HepG2 (cell line): ENCODE data around the gene TJAP1. TPM values are rescaled to one million over a fixed set of nuclear protein-coding genes. Genes with fewer than 3 reads are reported as not detected.

ENCODE experiments used
- BRD4 ChIP-seq: sonication (generic); formaldehyde crosslinking; IDR thresholded peaks from 2 replicates; pipeline ENCODE4 v1.4.0; 2020; ENCODE audit warnings: missing genetic modification reagents
- EP300 ChIP-seq, 3 experiments: sonication (generic) in 1 of 3; formaldehyde crosslinking in 1 of 3; IDR thresholded peaks; 2 replicates each; pipeline versions ENCODE4 v1.5.1 to v1.6.1; 2011 to 2020; ENCODE audit warnings: low read depth in 2 of 3, low read length in 2 of 3, borderline replicate concordance in 1 of 3, improper control_type of control experiment in 1 of 3, mild to moderate bottlenecking in 1 of 3, missing genetic modification reagents in 1 of 3, moderate library complexity in 1 of 3
- ERF ChIP-seq: IDR thresholded peaks from 2 replicates; pipeline ENCODE4 v1.6.1; 2018; ENCODE audit warnings: missing biosample characterization, missing genetic modification reagents
- FOSL2 ChIP-seq: sonication (generic); formaldehyde crosslinking; IDR thresholded peaks from 2 replicates; pipeline ENCODE4 v1.4.0; 2020; ENCODE audit warnings: missing genetic modification reagents
- IRF2 ChIP-seq: IDR thresholded peaks from 2 replicates; pipeline ENCODE4 v1.6.1; 2018; ENCODE audit warnings: missing genetic modification reagents, missing compliant biosample characterization
- JARID2 ChIP-seq: sonication (generic); formaldehyde crosslinking; IDR thresholded peaks from 2 replicates; pipeline ENCODE4 v1.8.1; 2023; ENCODE audit warnings: missing genetic modification reagents, inconsistent platforms; ENCODE audit not compliant: insufficient replicate concordance
- JUNB ChIP-seq: sonication (generic); formaldehyde crosslinking; IDR thresholded peaks from 2 replicates; pipeline ENCODE4 v1.8.0; 2022; ENCODE audit warnings: missing genetic modification reagents, mild to moderate bottlenecking, borderline replicate concordance
- KAT7 ChIP-seq: IDR thresholded peaks from 2 replicates; pipeline ENCODE4 v1.6.1; 2018; ENCODE audit warnings: borderline replicate concordance, missing compliant biosample characterization
- KDM2A ChIP-seq: sonication (generic); formaldehyde crosslinking; IDR thresholded peaks from 2 replicates; pipeline ENCODE4 v1.4.0; 2020; ENCODE audit warnings: low read depth, missing genetic modification reagents, borderline replicate concordance
- NR2F1 ChIP-seq, 2 experiments: fragments of 450-650 bp in 1 of 2; formaldehyde crosslinking in 1 of 2; IDR thresholded peaks; 2 replicates each; pipeline versions ENCODE4 v1.5.0 to v1.6.1; 2016 to 2020; ENCODE audit warnings: mild to moderate bottlenecking in 1 of 2, missing compliant biosample characterization in 1 of 2, missing genetic modification reagents in 1 of 2, moderate library complexity in 1 of 2
- REPIN1 ChIP-seq: sonication (generic); formaldehyde crosslinking; IDR thresholded peaks from 2 replicates; pipeline ENCODE4 v1.8.0; 2022; ENCODE audit warnings: missing genetic modification reagents, low read depth, mild to moderate bottlenecking, borderline replicate concordance
- RFX3 ChIP-seq: IDR thresholded peaks from 2 replicates; pipeline ENCODE4 v1.6.1; 2016; ENCODE audit warnings: missing biosample characterization, missing genetic modification reagents
- SMYD3 ChIP-seq: sonication (generic); formaldehyde crosslinking; IDR thresholded peaks from 2 replicates; pipeline ENCODE4 v1.8.1; 2023; ENCODE audit warnings: mild to moderate bottlenecking, missing genetic modification reagents
- SP4 ChIP-seq: sonication (generic); formaldehyde crosslinking; IDR thresholded peaks from 2 replicates; pipeline ENCODE4 v1.8.1; 2023; ENCODE audit warnings: mild to moderate bottlenecking, missing genetic modification reagents
- TEAD3 ChIP-seq: optimal IDR thresholded peaks from 2 replicates; pipeline ENCODE3; 2016; ENCODE audit warnings: borderline replicate concordance
- ZNF10 ChIP-seq: sonication (generic); formaldehyde crosslinking; IDR thresholded peaks from 2 replicates; pipeline ENCODE4 v1.4.0; 2020; ENCODE audit warnings: mild to moderate bottlenecking, low read depth, missing genetic modification reagents, borderline replicate concordance
- ZNF326 ChIP-seq: sonication (generic); formaldehyde crosslinking; IDR thresholded peaks from 2 replicates; pipeline ENCODE4 v1.4.0; 2020; ENCODE audit warnings: missing genetic modification reagents, borderline replicate concordance
- ZNF431 ChIP-seq: sonication (generic); formaldehyde crosslinking; IDR thresholded peaks from 2 replicates; pipeline ENCODE4 v1.9.0; 2022; ENCODE audit warnings: missing genetic modification reagents, low read depth, mild to moderate bottlenecking, borderline replicate concordance
- ZNF441 ChIP-seq: sonication (generic); formaldehyde crosslinking; IDR thresholded peaks from 2 replicates; pipeline ENCODE4 v1.7.0; 2021; ENCODE audit warnings: missing genetic modification reagents, borderline replicate concordance
- ZNF598 ChIP-seq: sonication (generic); formaldehyde crosslinking; IDR thresholded peaks from 2 replicates; pipeline ENCODE4 v1.5.1; 2020; ENCODE audit warnings: mild to moderate bottlenecking, missing genetic modification reagents, borderline replicate concordance
- ZNF629 ChIP-seq: sonication (generic); formaldehyde crosslinking; conservative IDR thresholded peaks from 2 replicates; pipeline ENCODE4 v1.5.0; 2020; ENCODE audit warnings: missing genetic modification reagents
- ZNF766 ChIP-seq: sonication (generic); formaldehyde crosslinking; IDR thresholded peaks from 2 replicates; pipeline ENCODE4 v1.5.0; 2020; ENCODE audit warnings: missing genetic modification reagents, borderline replicate concordance
- polyA plus RNA-seq, 8 experiments: library from polyadenylated mRNA; depleted of rRNA in 3 of 8; stranded (reverse) in 7 of 8; unstranded in 1 of 8; fragments of >200 nt; fragmentation: Illumina TruSeq in 4 of 8; extraction: Trizol in 4 of 8; gene quantifications; 2 replicates each; pipeline versions ENCODE4 v1.2.1 to v1.2.3, GENCODE V29; 2011 to 2016; ENCODE audit warnings: low read depth in 4 of 8, missing spikeins in 1 of 8, mixed read lengths in 1 of 8; ENCODE audit not compliant: insufficient read depth in 1 of 8
- total RNA-seq, 5 experiments: library from RNA; depleted of rRNA; stranded (reverse); fragments of >200 nt; fragmentation: Illumina TruSeq; extraction: Trizol; gene quantifications; 2 replicates each; pipeline ENCODE4 v1.2.3, GENCODE V29; 2016; ENCODE audit warnings: low read depth in 1 of 5
- TF ChIP-seq, protein P1 (sequence below): sonication (generic); formaldehyde crosslinking; IDR thresholded peaks from 2 replicates; pipeline ENCODE4 v1.4.0; 2020; ENCODE audit warnings: missing genetic modification reagents
- TF ChIP-seq, protein P2 (sequence below): sonication (generic); formaldehyde crosslinking; IDR thresholded peaks from 2 replicates; pipeline ENCODE4 v1.5.0; 2020; ENCODE audit warnings: mild to moderate bottlenecking, missing genetic modification reagents, borderline replicate concordance

TJAP1 gene
- total and polyA plus RNA-seq, 2 of the 13 experiments (the other 11 are each of a cell fraction or from before 2014, with no cell fraction given), result 15.7 to 41.6 TPM

DNA sequence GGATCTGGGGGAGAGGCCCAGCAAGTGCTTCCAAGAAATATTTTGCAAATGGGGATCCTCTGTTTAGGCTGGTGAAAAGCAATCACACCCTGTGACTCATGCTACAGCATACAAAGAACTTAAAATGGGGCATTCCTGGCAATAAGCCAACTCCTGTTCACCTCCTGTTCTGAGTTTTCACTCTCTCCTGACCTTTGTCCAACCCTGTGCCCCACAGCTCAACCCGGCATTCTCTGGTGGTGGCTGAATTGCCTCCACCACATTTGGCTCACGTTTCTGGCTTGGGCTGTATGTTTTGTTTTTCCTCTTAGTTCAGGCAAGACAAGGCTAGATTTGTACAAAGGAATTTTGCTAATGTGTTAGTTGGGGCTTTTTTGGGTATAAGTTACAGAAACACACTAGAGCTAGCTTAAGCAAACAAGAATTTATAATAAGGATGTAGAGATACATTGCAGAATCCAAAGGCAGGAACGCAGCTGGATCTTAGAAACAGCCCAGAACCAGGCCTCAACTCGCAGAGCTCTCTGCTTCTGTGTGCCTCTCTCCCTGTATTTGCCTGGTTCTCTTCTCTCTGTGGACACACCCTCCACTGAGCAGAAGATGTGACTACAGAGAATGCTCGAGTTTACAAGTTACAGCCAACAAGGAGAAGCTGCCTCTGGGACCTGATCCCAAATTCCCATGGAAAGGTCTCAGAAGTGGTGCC lies 40.6 kb upstream of the TJAP1 start (continued):
- TF ChIP-seq KAT7 (CRISPR knock-in tag) (peak; percentile 50; the same call in 1 of the 2 replicates), NR2F1 (CRISPR knock-in tag; IDR thresholded peaks at IDR 0.05) (peak; percentile 88 to 90), ZNF10 (CRISPR knock-in tag) (no peak), JUNB (CRISPR knock-in tag) (peak; percentile 57; the same call in 1 of the 2 replicates), RFX3 (CRISPR knock-in tag) (no peak), JARID2 (CRISPR knock-in tag) (no peak), ZNF441 (CRISPR knock-in tag) (peak; percentile 71; the same call in 1 of the 2 replicates), EP300 (IDR thresholded peaks at IDR 0.05; ENCODE audit: low read depth in 2 of 2, low read length in 2 of 2) (peak in 1 of 2 experiments; percentile 66; a peak in 2 of 4 replicates), EP300 (CRISPR knock-in tag; IDR thresholded peaks at IDR 0.05; ENCODE audit: borderline replicate concordance) (peak; percentile 25; the same call in 1 of the 2 replicates), ZNF766 (CRISPR knock-in tag) (no peak), KDM2A (CRISPR knock-in tag) (peak; percentile 58; the same call in 1 of the 2 replicates), ERF (peak; percentile 60; the same call in 1 of the 2 replicates), ZNF326 (CRISPR knock-in tag) (no peak), IRF2 (CRISPR knock-in tag) (peak; percentile 59; the same call in 1 of the 2 replicates), BRD4 (CRISPR knock-in tag) (peak; percentile 40; the same call in 1 of the 2 replicates), ZNF629 (0 out of 2 replicates have a peak, but pooled peaks have one; percentile 10), TEAD3 (peak; percentile 86), REPIN1 (CRISPR knock-in tag) (peak; percentile 84), FOSL2 (CRISPR knock-in tag) (peak; percentile 98), SMYD3 (CRISPR knock-in tag) (0 out of 2 replicates have a peak, but pooled peaks have one; percentile 44), SP4 (CRISPR knock-in tag) (no peak), ZNF598 (CRISPR knock-in tag) (no peak), ZNF431 (CRISPR knock-in tag) (peak; percentile 49; the same call in 1 of the 2 replicates)
- TF ChIP-seq, protein P1, sequence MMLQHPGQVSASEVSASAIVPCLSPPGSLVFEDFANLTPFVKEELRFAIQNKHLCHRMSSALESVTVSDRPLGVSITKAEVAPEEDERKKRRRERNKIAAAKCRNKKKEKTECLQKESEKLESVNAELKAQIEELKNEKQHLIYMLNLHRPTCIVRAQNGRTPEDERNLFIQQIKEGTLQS (CRISPR knock-in tag), result peak; percentile 79
- TF ChIP-seq, protein P2, sequence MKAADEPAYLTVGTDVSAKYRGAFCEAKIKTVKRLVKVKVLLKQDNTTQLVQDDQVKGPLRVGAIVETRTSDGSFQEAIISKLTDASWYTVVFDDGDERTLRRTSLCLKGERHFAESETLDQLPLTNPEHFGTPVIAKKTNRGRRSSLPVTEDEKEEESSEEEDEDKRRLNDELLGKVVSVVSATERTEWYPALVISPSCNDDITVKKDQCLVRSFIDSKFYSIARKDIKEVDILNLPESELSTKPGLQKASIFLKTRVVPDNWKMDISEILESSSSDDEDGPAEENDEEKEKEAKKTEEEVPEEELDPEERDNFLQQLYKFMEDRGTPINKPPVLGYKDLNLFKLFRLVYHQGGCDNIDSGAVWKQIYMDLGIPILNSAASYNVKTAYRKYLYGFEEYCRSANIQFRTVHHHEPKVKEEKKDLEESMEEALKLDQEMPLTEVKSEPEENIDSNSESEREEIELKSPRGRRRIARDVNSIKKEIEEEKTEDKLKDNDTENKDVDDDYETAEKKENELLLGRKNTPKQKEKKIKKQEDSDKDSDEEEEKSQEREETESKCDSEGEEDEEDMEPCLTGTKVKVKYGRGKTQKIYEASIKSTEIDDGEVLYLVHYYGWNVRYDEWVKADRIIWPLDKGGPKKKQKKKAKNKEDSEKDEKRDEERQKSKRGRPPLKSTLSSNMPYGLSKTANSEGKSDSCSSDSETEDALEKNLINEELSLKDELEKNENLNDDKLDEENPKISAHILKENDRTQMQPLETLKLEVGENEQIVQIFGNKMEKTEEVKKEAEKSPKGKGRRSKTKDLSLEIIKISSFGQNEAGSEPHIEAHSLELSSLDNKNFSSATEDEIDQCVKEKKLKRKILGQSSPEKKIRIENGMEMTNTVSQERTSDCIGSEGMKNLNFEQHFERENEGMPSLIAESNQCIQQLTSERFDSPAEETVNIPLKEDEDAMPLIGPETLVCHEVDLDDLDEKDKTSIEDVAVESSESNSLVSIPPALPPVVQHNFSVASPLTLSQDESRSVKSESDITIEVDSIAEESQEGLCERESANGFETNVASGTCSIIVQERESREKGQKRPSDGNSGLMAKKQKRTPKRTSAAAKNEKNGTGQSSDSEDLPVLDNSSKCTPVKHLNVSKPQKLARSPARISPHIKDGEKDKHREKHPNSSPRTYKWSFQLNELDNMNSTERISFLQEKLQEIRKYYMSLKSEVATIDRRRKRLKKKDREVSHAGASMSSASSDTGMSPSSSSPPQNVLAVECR (CRISPR knock-in tag), result peak; percentile 57; the same call in 1 of the 2 replicates
